H9 (cell line): ENCODE results near the gene UMAD1. TPM values are rescaled to one million over a fixed set of nuclear protein-coding genes. Genes with fewer than 3 reads are reported as not detected.

ENCODE experiments used
- DNase-seq: peaks from one replicate; pipeline ENCODE4 v3.0.0-alpha.2; 2017
- H2AFZ ChIP-seq: one replicate; pipeline ENCODE4 v1.6.1; 2013; ENCODE audit warnings: mild to moderate bottlenecking, low read length, control low read depth, moderate library complexity
- H2AK5ac ChIP-seq: 2 replicates; pipeline ENCODE4 v1.6.1; 2013; ENCODE audit warnings: low read length, control low read depth, mixed read lengths; ENCODE audit not compliant: insufficient read length
- H2BK120ac ChIP-seq: one replicate; pipeline ENCODE4 v1.6.1; 2013; ENCODE audit warnings: low read depth, mild to moderate bottlenecking, low read length, control low read depth, inconsistent platforms; ENCODE audit not compliant: poor library complexity, severe bottlenecking
- H2BK12ac ChIP-seq: 2 replicates; pipeline ENCODE4 v1.6.1; 2013; ENCODE audit warnings: low read length, control low read depth, mixed read lengths, low read depth; ENCODE audit not compliant: insufficient read length
- H2BK15ac ChIP-seq: 2 replicates; pipeline ENCODE4 v1.6.1; 2013; ENCODE audit warnings: low read depth, low read length, control low read depth
- H2BK20ac ChIP-seq: one replicate; pipeline ENCODE4 v1.6.1; 2013; ENCODE audit warnings: low read depth, mild to moderate bottlenecking, low read length, control low read depth, inconsistent platforms; ENCODE audit not compliant: poor library complexity, severe bottlenecking
- H2BK5ac ChIP-seq: 2 replicates; pipeline ENCODE4 v1.6.1; 2013; ENCODE audit warnings: low read length, control low read depth, mixed read lengths; ENCODE audit not compliant: insufficient read length
- H3K14ac ChIP-seq: 2 replicates; pipeline ENCODE4 v1.6.1; 2013; ENCODE audit warnings: low read length, control low read depth; ENCODE audit not compliant: insufficient read depth
- H3K18ac ChIP-seq: 2 replicates; pipeline ENCODE4 v1.6.1; 2013; ENCODE audit warnings: low read depth, mild to moderate bottlenecking, mixed read lengths, low read length, control low read depth; ENCODE audit not compliant: insufficient read length
- H3K23ac ChIP-seq: 2 replicates; pipeline ENCODE4 v1.6.1; 2013; ENCODE audit warnings: low read length, control low read depth, mixed read lengths, low read depth; ENCODE audit not compliant: insufficient read length
- H3K23me2 ChIP-seq: 2 replicates; pipeline ENCODE4 v1.6.1; 2013; ENCODE audit warnings: low read depth, mild to moderate bottlenecking, mixed read lengths, low read length, control low read depth; ENCODE audit not compliant: insufficient read length, poor library complexity, severe bottlenecking
- H3K27ac ChIP-seq: 2 replicates; pipeline ENCODE4 v1.5.1; 2013; ENCODE audit warnings: low read length, control low read depth, mixed read lengths, low read depth; ENCODE audit not compliant: insufficient read length
- H3K27me3 ChIP-seq: 2 replicates; pipeline ENCODE4 v1.6.1; 2013; ENCODE audit warnings: low read length, control low read depth, inconsistent platforms; ENCODE audit not compliant: insufficient read depth
- H3K4ac ChIP-seq: 2 replicates; pipeline ENCODE4 v1.6.1; 2013; ENCODE audit warnings: low read depth, mild to moderate bottlenecking, control low read depth, inconsistent platforms, low read length, moderate library complexity
- H3K4me1 ChIP-seq: 2 replicates; pipeline ENCODE4 v1.6.1; 2013; ENCODE audit warnings: low read length, control low read depth, inconsistent platforms; ENCODE audit not compliant: insufficient read depth
- H3K4me2 ChIP-seq: 2 replicates; pipeline ENCODE4 v1.6.1; 2013; ENCODE audit warnings: low read length, control low read depth, mixed read lengths; ENCODE audit not compliant: insufficient read length, insufficient read depth
- H3K56ac ChIP-seq: 2 replicates; pipeline ENCODE4 v1.6.1; 2013; ENCODE audit warnings: low read depth, mild to moderate bottlenecking, mixed read lengths, low read length, control low read depth; ENCODE audit not compliant: insufficient read length
- H3K79me1 ChIP-seq: 2 replicates; pipeline ENCODE4 v1.6.1; 2013; ENCODE audit warnings: low read depth, mild to moderate bottlenecking, moderate library complexity, low read length, control low read depth, inconsistent platforms; ENCODE audit not compliant: insufficient read depth, poor library complexity, severe bottlenecking
- H3K79me2 ChIP-seq: 2 replicates; pipeline ENCODE4 v1.6.1; 2013; ENCODE audit warnings: low read length, control low read depth, inconsistent platforms; ENCODE audit not compliant: insufficient read depth
- H3K9ac ChIP-seq: 2 replicates; pipeline ENCODE4 v1.6.1; 2013; ENCODE audit warnings: low read length, control low read depth, mixed read lengths; ENCODE audit not compliant: insufficient read length; ENCODE audit errors: extremely low read depth
- H3K9me3 ChIP-seq: one replicate; pipeline ENCODE4 v1.6.1; 2013; ENCODE audit warnings: low read depth, low read length, inconsistent platforms; ENCODE audit not compliant: control insufficient read depth
- H3T11ph ChIP-seq: one replicate; pipeline ENCODE4 v1.6.1; 2013; ENCODE audit warnings: mild to moderate bottlenecking, low read length, control low read depth, inconsistent platforms
- H4K20me1 ChIP-seq: one replicate; pipeline ENCODE4 v1.6.1; 2013; ENCODE audit not compliant: control insufficient read depth, insufficient read length, insufficient read depth
- H4K5ac ChIP-seq: 2 replicates; pipeline ENCODE4 v1.6.1; 2013; ENCODE audit warnings: low read depth, mild to moderate bottlenecking, mixed read lengths, low read length, control low read depth; ENCODE audit not compliant: insufficient read length
- H4K8ac ChIP-seq: replicated peaks from 2 replicates; pipeline ENCODE4 v1.6.1; 2013; ENCODE audit warnings: low read length, control low read depth, mixed read lengths, low read depth; ENCODE audit not compliant: insufficient read length
- H4K91ac ChIP-seq: 2 replicates; pipeline ENCODE4 v1.6.1; 2013; ENCODE audit warnings: low read depth, mild to moderate bottlenecking, moderate library complexity, mixed read lengths, low read length, control low read depth; ENCODE audit not compliant: insufficient read length
- H3K27ac Mint-ChIP-seq, 3 experiments: 2 replicates in 2 of 3; 3 replicates in 1 of 3; pipeline ENCODE4 v1.8.0; 2020 to 2021; ENCODE audit warnings: mixed read lengths in 3 of 3, mild to moderate bottlenecking in 1 of 3, moderate library complexity in 1 of 3
- H3K27me3 Mint-ChIP-seq: 2 replicates; pipeline ENCODE4 v1.8.0; 2021; ENCODE audit warnings: low read depth, mild to moderate bottlenecking, moderate library complexity, mixed read lengths
- H3K36me3 Mint-ChIP-seq, 3 experiments: 2 replicates in 2 of 3; 3 replicates in 1 of 3; pipeline ENCODE4 v1.8.0; 2020 to 2021; ENCODE audit warnings: low read depth in 3 of 3, mixed read lengths in 3 of 3; ENCODE audit not compliant: insufficient read depth in 1 of 3
- H3K4me1 Mint-ChIP-seq, 2 experiments: 2 replicates each; pipeline ENCODE4 v1.8.0; 2020; ENCODE audit warnings: mixed read lengths in 2 of 2
- H3K4me3 Mint-ChIP-seq, 2 experiments: 2 replicates in 1 of 2; 3 replicates in 1 of 2; pipeline ENCODE4 v1.8.0; 2020 to 2021; ENCODE audit warnings: mild to moderate bottlenecking in 2 of 2, mixed read lengths in 2 of 2, moderate library complexity in 1 of 2
- H3K9me3 Mint-ChIP-seq, 2 experiments: 2 replicates in 1 of 2; 3 replicates in 1 of 2; pipeline ENCODE4 v1.8.0; 2020; ENCODE audit warnings: mild to moderate bottlenecking in 2 of 2, mixed read lengths in 2 of 2, moderate library complexity in 1 of 2
- WGBS: extraction: QIAGEN DNeasy Blood & Tissue Kit; methylation state at CpG from one replicate; pipeline ENCODE4 v1.1.7; 2013; ENCODE audit warnings: missing lambda C conversion rate, low lambda C conversion rate, mixed read lengths; ENCODE audit not compliant: insufficient read length; ENCODE audit errors: extremely low coverage; 5-methylcytosine and 5-hydroxymethylcytosine counted together
- total RNA-seq: library from RNA; stranded (reverse); gene quantifications from 2 replicates; pipeline ENCODE4 v1.2.1, GENCODE V29; 2021
- TF ChIP-seq, protein P1 (sequence below): fragments of 200-600 bp; sonication (generic); conservative IDR thresholded peaks from 3 replicates; pipeline ENCODE4 v1.8.0; 2021; ENCODE audit warnings: antibody characterized with exemption, mild to moderate bottlenecking

UMAD1 gene
- total RNA-seq, 1 experiment from 2014 or later: 8.9 TPM

DNA sequence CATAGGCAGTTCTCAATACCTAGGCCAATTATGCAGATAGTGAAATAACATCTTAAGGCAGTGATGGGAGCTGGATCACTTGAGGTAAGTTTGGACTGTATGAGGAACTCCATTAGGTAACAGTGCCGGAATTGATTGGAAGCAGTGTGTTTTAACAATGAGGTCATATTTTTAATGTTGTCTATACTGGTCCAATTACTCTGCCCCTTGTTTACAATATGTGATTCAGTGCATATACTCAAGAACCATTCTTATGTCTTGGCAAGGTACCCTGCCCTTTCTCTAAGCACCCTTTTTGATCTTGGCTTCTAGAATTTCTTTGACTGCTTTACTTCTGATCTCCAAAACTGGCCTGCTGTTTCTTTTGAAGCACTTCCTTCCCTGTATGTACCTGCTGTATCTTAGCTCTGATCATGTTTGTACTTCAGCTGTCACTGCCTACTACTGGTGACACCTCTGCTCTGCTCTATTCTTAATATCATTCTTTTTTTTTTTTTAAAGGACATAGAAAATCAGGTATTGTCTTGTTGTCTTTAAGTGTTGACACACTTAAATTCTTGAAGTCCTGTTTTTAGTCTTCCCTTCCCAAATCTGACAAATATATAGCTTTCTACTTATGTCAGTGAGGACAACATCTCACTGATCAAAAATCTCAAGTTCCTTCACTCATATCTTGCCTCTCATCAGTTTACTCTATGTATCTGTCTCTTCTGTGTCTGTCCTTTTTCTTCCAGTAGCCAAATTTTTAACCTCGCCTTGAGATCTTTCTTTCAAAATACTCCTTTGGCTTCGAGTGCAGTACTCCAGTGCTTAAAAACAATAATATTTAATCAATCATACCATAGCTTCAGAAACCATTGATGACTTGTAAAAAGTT lies 124.2 kb downstream of the UMAD1 start:
- Histone ChIP-seq H3K23me2 (no peaks in the 10 kb centered on the region), H3K56ac (no peak overlapping the region), H3T11ph (no peak overlapping the region), H2AFZ (no peak overlapping the region), H3K4ac (no peak overlapping the region), H4K5ac (no peak overlapping the region), H3K27me3 (no peaks in the 10 kb centered on the region), H3K79me2 (no peaks in the 10 kb centered on the region), H4K91ac (no peak overlapping the region), H2AK5ac (no peak overlapping the region), H2BK120ac (no peak overlapping the region), H3K9me3 (no peaks in the 10 kb centered on the region), H3K23ac (no peak overlapping the region), H3K4me2 (no peak overlapping the region), H4K8ac (no peak overlapping the region), H3K27ac (no peak overlapping the region), H3K9ac (no peak overlapping the region), H2BK5ac (no peak overlapping the region), H3K14ac (no peak overlapping the region), H4K20me1 (no peaks in the 10 kb centered on the region), H3K4me1 (no peaks in the 10 kb centered on the region), H2BK20ac (no peak overlapping the region), H2BK15ac (no peak overlapping the region), H3K79me1 (no peaks in the 10 kb centered on the region), H3K18ac (no peak overlapping the region), H2BK12ac (no peak overlapping the region)
- Mint-ChIP-seq H3K27ac (no peak overlapping the region), H3K4me3 (no peak overlapping the region), H3K9me3 (no peaks in the 10 kb centered on the region), H3K27me3 (no peaks in the 10 kb centered on the region), H3K4me1 (peaks cover 0 to 5% of the 10 kb centered on the region in 2 experiments; a peak in 3 of 4 replicates), H3K36me3 (no peaks in the 10 kb centered on the region)
- no CpG with 5 or more reads among the region's 3 CpGs for WGBS
- no peak for DNase-seq
- TF ChIP-seq, protein P1, sequence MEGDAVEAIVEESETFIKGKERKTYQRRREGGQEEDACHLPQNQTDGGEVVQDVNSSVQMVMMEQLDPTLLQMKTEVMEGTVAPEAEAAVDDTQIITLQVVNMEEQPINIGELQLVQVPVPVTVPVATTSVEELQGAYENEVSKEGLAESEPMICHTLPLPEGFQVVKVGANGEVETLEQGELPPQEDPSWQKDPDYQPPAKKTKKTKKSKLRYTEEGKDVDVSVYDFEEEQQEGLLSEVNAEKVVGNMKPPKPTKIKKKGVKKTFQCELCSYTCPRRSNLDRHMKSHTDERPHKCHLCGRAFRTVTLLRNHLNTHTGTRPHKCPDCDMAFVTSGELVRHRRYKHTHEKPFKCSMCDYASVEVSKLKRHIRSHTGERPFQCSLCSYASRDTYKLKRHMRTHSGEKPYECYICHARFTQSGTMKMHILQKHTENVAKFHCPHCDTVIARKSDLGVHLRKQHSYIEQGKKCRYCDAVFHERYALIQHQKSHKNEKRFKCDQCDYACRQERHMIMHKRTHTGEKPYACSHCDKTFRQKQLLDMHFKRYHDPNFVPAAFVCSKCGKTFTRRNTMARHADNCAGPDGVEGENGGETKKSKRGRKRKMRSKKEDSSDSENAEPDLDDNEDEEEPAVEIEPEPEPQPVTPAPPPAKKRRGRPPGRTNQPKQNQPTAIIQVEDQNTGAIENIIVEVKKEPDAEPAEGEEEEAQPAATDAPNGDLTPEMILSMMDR: no peak
